Type B pancreatic cell (in vitro differentiated cells): Measurements from ENCODE around the gene SEC14L1. TPM values are rescaled to one million over a fixed set of nuclear protein-coding genes. Genes with fewer than 3 reads are reported as not detected.

ENCODE experiments used
- DNase-seq: peaks from one replicate; pipeline ENCODE4 v3.0.0; 2021; ENCODE audit warnings: mixed read lengths; ENCODE audit not compliant: unreplicated experiment; ENCODE audit errors: extremely low spot score
- H3K27ac Mint-ChIP-seq: 2 replicates; pipeline ENCODE4 v1.8.0; 2021; ENCODE audit warnings: mild to moderate bottlenecking, mixed read lengths
- H3K27me3 Mint-ChIP-seq: 2 replicates; pipeline ENCODE4 v1.8.0; 2021; ENCODE audit warnings: mixed read lengths
- H3K36me3 Mint-ChIP-seq: 2 replicates; pipeline ENCODE4 v1.8.0; 2021; ENCODE audit warnings: mixed read lengths
- H3K4me1 Mint-ChIP-seq: one replicate; pipeline ENCODE4 v1.8.0; 2021; ENCODE audit warnings: mixed read lengths; ENCODE audit not compliant: unreplicated experiment
- H3K4me3 Mint-ChIP-seq: 2 replicates; pipeline ENCODE4 v1.8.0; 2021; ENCODE audit warnings: mild to moderate bottlenecking, mixed read lengths
- H3K9me3 Mint-ChIP-seq: 2 replicates; pipeline ENCODE4 v1.8.0; 2021; ENCODE audit warnings: mixed read lengths
- total RNA-seq: library from RNA; stranded (reverse); gene quantifications from 2 replicates; pipeline ENCODE4 v1.2.1, GENCODE V29; 2021; ENCODE audit warnings: low replicate concordance
- TF ChIP-seq, protein P1 (sequence below): fragments of 200-600 bp; sonication (generic); conservative IDR thresholded peaks from 2 replicates; pipeline ENCODE4 v1.5.0; 2021; ENCODE audit warnings: antibody characterized with exemption, mild to moderate bottlenecking

Gene SEC14L1
- total RNA-seq, 1 donor from 2014 or later = 74.9 TPM

DNA sequence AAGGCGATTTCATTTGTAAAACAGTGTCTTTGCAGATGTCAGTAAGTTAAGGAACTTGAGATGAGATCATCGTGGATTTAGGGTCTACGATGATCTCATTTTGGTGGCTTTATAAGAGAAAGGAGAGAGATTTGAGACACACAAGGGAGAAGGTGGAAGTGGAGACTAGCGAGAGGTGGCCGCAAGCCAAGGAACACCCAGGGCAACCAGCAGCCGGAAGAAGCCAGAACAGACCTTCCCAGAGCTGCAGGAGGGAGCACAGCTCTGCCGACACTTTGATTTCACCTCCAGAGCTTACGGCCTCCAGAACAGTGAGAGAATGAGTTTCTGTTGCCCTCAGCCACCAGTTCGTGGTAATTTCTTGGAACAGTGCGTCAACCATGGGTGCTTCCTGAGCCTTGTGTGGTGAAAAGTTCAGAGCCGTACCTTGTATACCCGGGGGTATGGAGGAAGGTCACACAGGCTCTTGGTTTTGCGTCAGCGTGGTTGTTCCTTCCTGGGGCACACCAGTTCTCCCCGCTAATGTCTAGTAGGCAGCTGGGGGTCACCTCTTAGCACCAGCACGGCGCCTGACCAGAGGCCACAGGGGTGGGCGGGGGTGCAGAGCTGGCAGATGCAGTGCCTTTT, 12.9 kb upstream of the SEC14L1 start:
- peaks cover 26% of the 10 kb centered on the region for H3K4me1 Mint-ChIP-seq
- no peak overlapping the region for H3K27ac Mint-ChIP-seq
- TF ChIP-seq, protein P1, sequence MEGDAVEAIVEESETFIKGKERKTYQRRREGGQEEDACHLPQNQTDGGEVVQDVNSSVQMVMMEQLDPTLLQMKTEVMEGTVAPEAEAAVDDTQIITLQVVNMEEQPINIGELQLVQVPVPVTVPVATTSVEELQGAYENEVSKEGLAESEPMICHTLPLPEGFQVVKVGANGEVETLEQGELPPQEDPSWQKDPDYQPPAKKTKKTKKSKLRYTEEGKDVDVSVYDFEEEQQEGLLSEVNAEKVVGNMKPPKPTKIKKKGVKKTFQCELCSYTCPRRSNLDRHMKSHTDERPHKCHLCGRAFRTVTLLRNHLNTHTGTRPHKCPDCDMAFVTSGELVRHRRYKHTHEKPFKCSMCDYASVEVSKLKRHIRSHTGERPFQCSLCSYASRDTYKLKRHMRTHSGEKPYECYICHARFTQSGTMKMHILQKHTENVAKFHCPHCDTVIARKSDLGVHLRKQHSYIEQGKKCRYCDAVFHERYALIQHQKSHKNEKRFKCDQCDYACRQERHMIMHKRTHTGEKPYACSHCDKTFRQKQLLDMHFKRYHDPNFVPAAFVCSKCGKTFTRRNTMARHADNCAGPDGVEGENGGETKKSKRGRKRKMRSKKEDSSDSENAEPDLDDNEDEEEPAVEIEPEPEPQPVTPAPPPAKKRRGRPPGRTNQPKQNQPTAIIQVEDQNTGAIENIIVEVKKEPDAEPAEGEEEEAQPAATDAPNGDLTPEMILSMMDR = no peak
- DNase-seq = no peak
- H3K36me3 Mint-ChIP-seq = peaks cover 3% of the 10 kb centered on the region
- H3K27me3 Mint-ChIP-seq = no peaks in the 10 kb centered on the region
- H3K9me3 Mint-ChIP-seq = no peaks in the 10 kb centered on the region
- no peak overlapping the region for H3K4me3 Mint-ChIP-seq

DNA sequence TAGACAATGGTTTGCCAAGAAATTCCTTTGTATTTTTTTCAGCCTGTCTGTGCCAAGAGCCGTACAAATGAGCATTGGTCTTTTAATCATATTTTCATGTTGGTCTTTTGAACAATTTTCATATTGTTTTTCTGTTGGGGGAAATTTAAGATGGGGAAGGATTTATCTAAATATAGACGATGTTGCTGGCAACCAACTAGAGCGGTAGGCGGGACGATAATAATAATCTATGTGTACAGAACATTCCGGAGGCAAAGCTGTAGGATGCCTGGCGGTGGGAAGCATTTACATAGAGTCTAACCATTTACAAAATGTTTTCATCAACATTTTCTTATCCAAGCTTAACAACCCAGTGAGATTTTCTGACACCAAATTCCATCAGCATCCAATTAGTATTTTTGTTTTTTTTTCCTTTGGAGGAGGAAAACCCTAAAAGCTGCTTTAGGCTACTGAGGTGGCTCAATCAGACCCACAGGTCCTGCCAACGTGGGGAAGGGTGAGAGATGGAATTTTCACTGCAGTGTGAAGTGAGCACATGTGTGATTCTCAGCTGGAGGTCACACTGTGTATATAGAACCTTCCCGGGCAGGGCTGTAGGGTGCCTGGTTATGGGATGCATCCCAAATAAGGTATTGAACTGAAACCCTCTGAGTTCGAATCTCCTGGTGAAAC, 11.7 kb upstream of the SEC14L1 start:
- Mint-ChIP-seq H3K4me3 (no peak overlapping the region), H3K9me3 (no peaks in the 10 kb centered on the region), H3K36me3 (peaks cover 3% of the 10 kb centered on the region), H3K4me1 (peaks cover 26% of the 10 kb centered on the region), H3K27ac (no peak overlapping the region), H3K27me3 (no peaks in the 10 kb centered on the region)
- TF ChIP-seq, protein P1 = no peak
- no peak for DNase-seq

DNA sequence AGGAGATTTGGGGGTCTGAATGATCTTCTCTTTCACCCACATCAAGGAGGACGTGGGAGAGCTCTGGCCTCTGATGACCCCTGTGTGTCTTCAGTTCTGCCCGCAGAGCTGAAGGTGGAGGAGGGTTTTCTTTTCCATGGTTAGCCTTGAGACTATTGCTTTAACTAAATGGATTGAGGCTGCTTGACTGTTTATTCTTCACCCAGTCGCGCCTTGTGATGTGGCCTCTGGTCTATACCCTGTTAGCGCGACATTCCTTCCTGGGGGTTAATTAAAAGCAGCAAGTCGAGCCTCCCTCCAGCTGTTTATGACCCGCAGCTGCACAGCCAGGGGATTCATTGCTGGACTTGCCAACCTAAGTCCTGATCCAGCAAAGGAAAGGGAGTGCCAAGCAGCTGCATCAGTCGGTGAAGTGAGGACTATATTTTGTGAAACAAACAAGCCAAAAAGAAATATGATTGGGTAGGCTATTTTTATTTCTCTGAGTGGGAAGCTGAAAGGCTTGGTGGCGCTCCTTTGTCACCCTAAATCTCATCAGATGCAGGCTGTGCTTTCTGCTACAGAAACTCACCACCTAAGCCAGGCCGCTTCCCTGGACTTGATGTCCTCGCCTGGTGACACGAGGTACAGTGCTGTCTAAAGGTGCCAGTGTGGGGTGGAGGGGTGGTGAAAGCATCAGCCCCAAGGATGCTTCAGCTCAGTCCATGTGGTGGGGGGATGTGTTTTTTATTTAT, 11.0 kb upstream of the SEC14L1 start:
- no peaks in the 10 kb centered on the region for H3K9me3 Mint-ChIP-seq
- TF ChIP-seq, protein P1 = no peak
- H3K4me1 Mint-ChIP-seq = peaks cover 26% of the 10 kb centered on the region
- H3K4me3 Mint-ChIP-seq = no peak overlapping the region
- H3K27me3 Mint-ChIP-seq = no peaks in the 10 kb centered on the region
- peaks cover 3% of the 10 kb centered on the region for H3K36me3 Mint-ChIP-seq
- H3K27ac Mint-ChIP-seq = no peak overlapping the region
- DNase-seq = no peak

DNA sequence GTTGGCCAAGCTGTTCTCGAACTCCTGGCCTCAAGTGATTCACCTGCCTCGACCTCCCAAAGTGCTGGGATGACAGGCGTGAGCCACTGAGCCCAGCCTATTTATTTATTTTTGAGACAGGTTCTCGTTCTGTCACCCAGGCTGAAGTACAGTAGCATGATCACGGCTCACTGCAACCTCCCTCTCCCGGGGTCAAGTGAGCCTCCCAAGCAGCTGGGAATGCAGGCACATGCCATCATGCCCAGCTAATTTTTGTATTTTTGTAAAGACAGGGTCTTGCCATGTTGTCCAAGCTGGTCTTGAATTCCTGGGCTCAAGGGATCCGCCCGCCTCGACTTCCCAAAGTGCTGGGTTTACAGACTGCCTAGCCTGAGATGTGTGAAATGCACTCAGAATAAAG, 10.2 kb upstream of the SEC14L1 start:
- no peaks in the 10 kb centered on the region for H3K27me3 Mint-ChIP-seq
- no peak for DNase-seq
- H3K4me1 Mint-ChIP-seq = peaks cover 22% of the 10 kb centered on the region
- H3K36me3 Mint-ChIP-seq = peaks cover under 1% of the 10 kb centered on the region
- H3K27ac Mint-ChIP-seq = no peak overlapping the region
- H3K9me3 Mint-ChIP-seq = no peaks in the 10 kb centered on the region
- TF ChIP-seq, protein P1 = no peak
- H3K4me3 Mint-ChIP-seq = no peak overlapping the region

DNA sequence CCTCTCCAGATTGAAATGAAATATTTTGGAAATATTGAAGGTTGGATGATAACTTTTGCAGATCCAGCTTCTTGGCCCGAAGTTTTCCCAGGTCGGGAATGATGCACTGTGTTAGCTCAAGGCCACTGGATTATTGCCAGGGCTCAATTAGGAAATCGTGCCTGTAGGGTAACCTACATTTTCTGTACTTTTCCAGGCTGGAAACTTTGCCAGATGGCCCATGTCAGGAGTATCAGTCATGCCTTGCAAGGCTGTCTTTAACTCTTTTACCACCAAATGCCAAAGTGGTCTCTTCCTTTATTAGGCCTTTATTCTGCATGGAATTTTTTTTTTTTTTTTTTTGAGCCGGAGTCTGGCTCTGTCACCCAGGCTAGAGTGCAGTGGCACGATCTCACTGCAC, 8.9 kb upstream of the SEC14L1 start:
- Mint-ChIP-seq H3K27ac (no peak overlapping the region), H3K4me1 (peaks cover 20% of the 10 kb centered on the region)

More for the DNA sequence above, 8.9 kb upstream of the SEC14L1 start:
- DNase-seq = no peak
- TF ChIP-seq, protein P1 = no peak
- Mint-ChIP-seq H3K36me3 (no peaks in the 10 kb centered on the region), H3K4me3 (no peak overlapping the region), H3K9me3 (no peaks in the 10 kb centered on the region), H3K27me3 (no peaks in the 10 kb centered on the region)
